Measurements from ENCODE around the gene GPR135. TPM values are rescaled to one million over a fixed set of nuclear protein-coding genes. Genes with fewer than 3 reads are reported as not detected.

Gene GPR135
- polyA plus RNA-seq, 1 of the 3 experiments (the other 2 are of a cell fraction): 2.1 TPM

- H4K20me1 ChIP-seq (ENCODE audit: insufficient read depth): no peaks in the 10 kb centered on the region
- ChIA-PET CTCF (no interaction called here), POLR2A (no interaction called here)
- TF ChIP-seq RCOR1 (IDR thresholded peaks at IDR 0.05; ENCODE audit: low read length): no peak
- no peak for TF ChIP-seq RFX5 (IDR thresholded peaks at IDR 0.05; ENCODE audit: low read length)
- no peak for TF ChIP-seq TAF1 (IDR thresholded peaks at IDR 0.05; ENCODE audit: borderline replicate concordance, low read depth, low read length)
- TF ChIP-seq NFIC (IDR thresholded peaks at IDR 0.05; ENCODE audit: borderline replicate concordance): no peak
- TF ChIP-seq ELF1 (IDR thresholded peaks at IDR 0.05): no peak
- no peak for TF ChIP-seq PBX3 (IDR thresholded peaks at IDR 0.05)
- TF ChIP-seq IRF3 (IDR thresholded peaks at IDR 0.05; ENCODE audit: low read depth, low read length): no peak
- TF ChIP-seq RXRA (IDR thresholded peaks at IDR 0.05; ENCODE audit: borderline replicate concordance, low read depth): no peak
- TF ChIP-seq RAD21 (IDR thresholded peaks at IDR 0.05; ENCODE audit: low read length): no peak
- TF ChIP-seq FOXJ3 (CRISPR knock-in tag; IDR thresholded peaks at IDR 0.05): no peak
- no peak for TF ChIP-seq MAX (IDR thresholded peaks at IDR 0.05; ENCODE audit: low read depth)
- no peak for TF ChIP-seq REST (IDR thresholded peaks at IDR 0.05; ENCODE audit: low read depth, low read length)
- no peak for TF ChIP-seq CTCF (IDR thresholded peaks at IDR 0.05)
- no peak for TF ChIP-seq NRF1 (IDR thresholded peaks at IDR 0.05; ENCODE audit: low read depth, low read length)
- TF ChIP-seq EZH2phosphoT487 (IDR thresholded peaks at IDR 0.05; ENCODE audit: borderline replicate concordance, low read depth): no peak
- TF ChIP-seq YY1 (IDR thresholded peaks at IDR 0.05; ENCODE audit: low read depth): no peak
- H3K9ac ChIP-seq: no peak overlapping the region
- WGBS (ENCODE audit: low lambda C conversion rate): 81% methylated on average over 6 of the region's 6 CpGs
- no peaks in the 10 kb centered on the region for H3K4me1 ChIP-seq (ENCODE audit: control insufficient read depth in 1 of 2, insufficient read depth in 2 of 2, low read depth in 1 of 2, low read length in 1 of 2)
- H3K9me3 ChIP-seq: no peaks in the 10 kb centered on the region
- DNase-seq: no peak
- no peak overlapping the region for H3K27ac ChIP-seq (ENCODE audit: low read depth in 2 of 2, low read length in 1 of 2)
- no peaks in the 10 kb centered on the region for H3K9me2 ChIP-seq
- H3K4me2 ChIP-seq: no peak overlapping the region
- no peaks in the 10 kb centered on the region for H3K27me3 ChIP-seq (ENCODE audit: insufficient read depth)
- H2AFZ ChIP-seq (ENCODE audit: low read depth): no peak overlapping the region
- no peaks in the 10 kb centered on the region for H3K36me3 ChIP-seq (replicated peaks in 1 of 2; ENCODE audit: control insufficient read depth in 1 of 2, insufficient read depth in 2 of 2, low read length in 1 of 2)
- no peak overlapping the region for H3K4me3 ChIP-seq (ENCODE audit: low read depth in 2 of 2, low read length in 1 of 2)
- H3K79me2 ChIP-seq (ENCODE audit: insufficient read depth): no peaks in the 10 kb centered on the region
- H3F3A ChIP-seq (replicated peaks; ENCODE audit: insufficient read depth): no peaks in the 10 kb centered on the region
These were observed 47.9 kb downstream of the GPR135 start for GRCh38 chr14:59417311-59417710.

Data from SK-N-SH (cell line).